ENCODE measurements around the gene ZNF76.

ZNF76 gene

GRCh38 chr6:35239581-35239980 is 20.0 kb upstream of the ZNF76 start:
- TF ChIP-seq CEBPB (IDR thresholded peaks at IDR 0.05), result no peak
- no peak for TF ChIP-seq EGR1 (IDR thresholded peaks at IDR 0.05)
- TF ChIP-seq RAD21 (IDR thresholded peaks at IDR 0.05; ENCODE audit: low read depth), result no peak
- no peak for TF ChIP-seq TAF1 (IDR thresholded peaks at IDR 0.05; ENCODE audit: low read depth)
- no peak for TF ChIP-seq TCF12 (IDR thresholded peaks at IDR 0.05; ENCODE audit: low read depth)
- TF ChIP-seq CREB1 (IDR thresholded peaks at IDR 0.05; ENCODE audit: low read depth), result no peak
- no peak for TF ChIP-seq YY1 (IDR thresholded peaks at IDR 0.05; ENCODE audit: low read depth)
- no peak for TF ChIP-seq REST (IDR thresholded peaks at IDR 0.05; ENCODE audit: low read depth)
- TF ChIP-seq NFIC (IDR thresholded peaks at IDR 0.05), result no peak
- TF ChIP-seq FOXM1 (IDR thresholded peaks at IDR 0.05; ENCODE audit: borderline replicate concordance, low read depth), result no peak
- TF ChIP-seq ZBTB7A (IDR thresholded peaks at IDR 0.05; ENCODE audit: low read depth), result no peak
- TF ChIP-seq EP300 (IDR thresholded peaks at IDR 0.05; ENCODE audit: borderline replicate concordance), result no peak
- no peak for TF ChIP-seq TEAD4 (IDR thresholded peaks at IDR 0.05)
- no peak for TF ChIP-seq USF1 (IDR thresholded peaks at IDR 0.05)
- no peak for TF ChIP-seq MAX (IDR thresholded peaks at IDR 0.05)

GRCh38 chr6:35240838-35241801 is 18.4 kb upstream of the ZNF76 start:
- TF ChIP-seq FOXM1 (IDR thresholded peaks at IDR 0.05; ENCODE audit: borderline replicate concordance, low read depth) (no peak), MAX (IDR thresholded peaks at IDR 0.05) (no peak; the same call in 1 of the 2 replicates), CREB1 (IDR thresholded peaks at IDR 0.05; ENCODE audit: low read depth) (no peak), YY1 (IDR thresholded peaks at IDR 0.05; ENCODE audit: low read depth) (no peak), RAD21 (IDR thresholded peaks at IDR 0.05; ENCODE audit: low read depth) (peak; percentile 98), NFIC (IDR thresholded peaks at IDR 0.05) (no peak), EP300 (IDR thresholded peaks at IDR 0.05; ENCODE audit: borderline replicate concordance) (no peak), ZBTB7A (IDR thresholded peaks at IDR 0.05; ENCODE audit: low read depth) (no peak), CEBPB (IDR thresholded peaks at IDR 0.05) (0 out of 2 replicates have a peak, but pooled peaks have one; percentile 9)

GRCh38 chr6:35242486-35242885 is 17.0 kb upstream of the ZNF76 start:
- TF ChIP-seq CREB1 (IDR thresholded peaks at IDR 0.05; ENCODE audit: low read depth) (no peak), CEBPB (IDR thresholded peaks at IDR 0.05) (no peak), TEAD4 (IDR thresholded peaks at IDR 0.05) (no peak), NFIC (IDR thresholded peaks at IDR 0.05) (no peak), MAX (IDR thresholded peaks at IDR 0.05) (no peak), FOXM1 (IDR thresholded peaks at IDR 0.05; ENCODE audit: borderline replicate concordance, low read depth) (no peak), USF1 (IDR thresholded peaks at IDR 0.05) (no peak), YY1 (IDR thresholded peaks at IDR 0.05; ENCODE audit: low read depth) (no peak), RAD21 (IDR thresholded peaks at IDR 0.05; ENCODE audit: low read depth) (no peak), TCF12 (IDR thresholded peaks at IDR 0.05; ENCODE audit: low read depth) (no peak), EP300 (IDR thresholded peaks at IDR 0.05; ENCODE audit: borderline replicate concordance) (no peak), ZBTB7A (IDR thresholded peaks at IDR 0.05; ENCODE audit: low read depth) (no peak), TAF1 (IDR thresholded peaks at IDR 0.05; ENCODE audit: low read depth) (no peak), REST (IDR thresholded peaks at IDR 0.05; ENCODE audit: low read depth) (no peak), EGR1 (IDR thresholded peaks at IDR 0.05) (no peak)

GRCh38 chr6:35242906-35243305 is 16.6 kb upstream of the ZNF76 start:
- no peak for TF ChIP-seq TAF1 (IDR thresholded peaks at IDR 0.05; ENCODE audit: low read depth)
- no peak for TF ChIP-seq YY1 (IDR thresholded peaks at IDR 0.05; ENCODE audit: low read depth)
- no peak for TF ChIP-seq ZBTB7A (IDR thresholded peaks at IDR 0.05; ENCODE audit: low read depth)
- no peak for TF ChIP-seq TCF12 (IDR thresholded peaks at IDR 0.05; ENCODE audit: low read depth)
- TF ChIP-seq USF1 (IDR thresholded peaks at IDR 0.05), result no peak
- TF ChIP-seq CREB1 (IDR thresholded peaks at IDR 0.05; ENCODE audit: low read depth), result no peak
- TF ChIP-seq CEBPB (IDR thresholded peaks at IDR 0.05), result no peak
- no peak for TF ChIP-seq EGR1 (IDR thresholded peaks at IDR 0.05)
- TF ChIP-seq FOXM1 (IDR thresholded peaks at IDR 0.05; ENCODE audit: borderline replicate concordance, low read depth), result no peak
- TF ChIP-seq NFIC (IDR thresholded peaks at IDR 0.05), result no peak
- TF ChIP-seq EP300 (IDR thresholded peaks at IDR 0.05; ENCODE audit: borderline replicate concordance), result no peak
- no peak for TF ChIP-seq REST (IDR thresholded peaks at IDR 0.05; ENCODE audit: low read depth)
- TF ChIP-seq TEAD4 (IDR thresholded peaks at IDR 0.05), result no peak
- TF ChIP-seq MAX (IDR thresholded peaks at IDR 0.05), result no peak
- no peak for TF ChIP-seq RAD21 (IDR thresholded peaks at IDR 0.05; ENCODE audit: low read depth)
